Left colon (tissue), 2 donors: ENCODE measurements around the gene ADORA1. TPM values are rescaled to one million over a fixed set of nuclear protein-coding genes. Genes with fewer than 3 reads are reported as not detected.

ENCODE experiments used
- ATAC-seq: fragments of 200-7000 bp; cut with Tn5 transposase; one replicate; pipeline ENCODE4 v1.9.1; 2020; ENCODE audit warnings: mild to moderate bottlenecking, moderate library complexity
- DNase-seq, 2 donors: peaks; one replicate each; pipeline ENCODE4 v3.0.0-alpha.2; 2020
- intact Hi-C, 2 donors: fragments of 100-400 bp; cut with DNase I in 1 of 2; cut with micrococcal nuclease in 1 of 2; formaldehyde crosslinking; loops; one replicate each; pipeline versions ENCODE4 v1.11.2 to v1.14.0; 2022; cut with DNase I, micrococcal nuclease
- total RNA-seq, 2 donors: library from RNA; stranded (reverse); fragmentation: NEBNext Ultra II Directional; extraction: Animal tissue kit (Norgen Biotek cat#: 25700); gene quantifications; one replicate each; pipeline ENCODE4 v1.2.1, GENCODE V29; 2021
- donor health status: DM: no; HTN: no; CAD: no.
- donor health status: DM: yes; HTN: yes; CAD: no.

The ADORA1 gene
- total RNA-seq, 2 donors from 2014 or later: 0.37 to 0.39 TPM

GRCh38 chr1:203135636-203136305 is 8.2 kb downstream of the ADORA1 start:
- intact Hi-C loops: no loop called here
- ATAC-seq (peak; percentile 59), DNase-seq (no peak)

- intact Hi-C loops: no loop called here
- DNase-seq (no peak), ATAC-seq (no peak)
These were observed 9.0 kb downstream of the ADORA1 start for GRCh38 chr1:203136409-203137042.

- DNase-seq (no peak), ATAC-seq (no peak)
- intact Hi-C loops: no loop called here
These were observed 9.8 kb downstream of the ADORA1 start for GRCh38 chr1:203137324-203137723.

- DNase-seq (no peak), ATAC-seq (no peak)
- intact Hi-C loops: no loop called here
These were observed 10.5 kb downstream of the ADORA1 start for GRCh38 chr1:203138066-203138465.

- DNase-seq (no peak), ATAC-seq (no peak)
- intact Hi-C loops: no loop called here
These were observed 12.5 kb downstream of the ADORA1 start for GRCh38 chr1:203139976-203140475.

- intact Hi-C loops: no loop called here
- ATAC-seq: no peak
- no peak for DNase-seq
These were observed 13.4 kb downstream of the ADORA1 start for GRCh38 chr1:203140743-203141520.

GRCh38 chr1:203142124-203142523 is 14.6 kb downstream of the ADORA1 start:
- ATAC-seq (no peak), DNase-seq (no peak)
- intact Hi-C loops: no loop called here

GRCh38 chr1:203142684-203143408 is 15.3 kb downstream of the ADORA1 start:
- ATAC-seq: no peak
- DNase-seq: no peak
- intact Hi-C loops: no loop called here

GRCh38 chr1:203143641-203144040 is 16.1 kb downstream of the ADORA1 start:
- ATAC-seq (peak; percentile 51), DNase-seq (no peak)
- intact Hi-C loops: no loop called here

- intact Hi-C loops: no loop called here
- no peak for ATAC-seq
- DNase-seq: no peak
These were observed 17.1 kb downstream of the ADORA1 start for GRCh38 chr1:203144661-203145060.

GRCh38 chr1:203145321-203146041 is 18.0 kb downstream of the ADORA1 start:
- intact Hi-C loops: no loop called here
- no peak for ATAC-seq
- DNase-seq: no peak

GRCh38 chr1:203146042-203146369 is 18.5 kb downstream of the ADORA1 start:
- ATAC-seq (no peak), DNase-seq (no peak)
- intact Hi-C loops: no loop called here

GRCh38 chr1:203146537-203146936 is 19.0 kb downstream of the ADORA1 start:
- DNase-seq (no peak), ATAC-seq (no peak)
- intact Hi-C loops: no loop called here

- no peak for DNase-seq
- ATAC-seq: no peak
- intact Hi-C loops: no loop called here
These were observed 19.9 kb downstream of the ADORA1 start for GRCh38 chr1:203147376-203147775.

GRCh38 chr1:203148127-203148526 is 20.6 kb downstream of the ADORA1 start:
- peak; percentile 49 for ATAC-seq
- intact Hi-C loops: no loop called here
- peak in 1 of 2 donors; percentile 23 for DNase-seq

GRCh38 chr1:203148579-203148978 is 21.1 kb downstream of the ADORA1 start:
- no peak for ATAC-seq
- DNase-seq: no peak
- intact Hi-C loops: no loop called here

GRCh38 chr1:203149188-203149840 is 21.8 kb downstream of the ADORA1 start:
- DNase-seq: no peak
- ATAC-seq: no peak
- intact Hi-C loops: no loop called here
